Stimulated activated CD8-positive, alpha-beta memory T cell treated with anti-CD3 and anti-CD28 coated beads, Interleukin-12 subunit alpha, Interleukin-12 subunit beta, amount 100 ng/mL, for 24 hours (primary cell): Measurements from ENCODE around the gene DNHD1.

Experiments used
- DNase-seq: peaks from one replicate; pipeline ENCODE4 v3.0.0-alpha.2; 2020; ENCODE audit errors: extremely low read depth

DNHD1 gene

GRCh38 chr11:6530848-6531247 is 33.8 kb downstream of the DNHD1 start:
- no peak for DNase-seq

- DNase-seq: no peak
Observed at GRCh38 chr11:6531267-6531752, 34.2 kb downstream of the DNHD1 start.

DNA sequence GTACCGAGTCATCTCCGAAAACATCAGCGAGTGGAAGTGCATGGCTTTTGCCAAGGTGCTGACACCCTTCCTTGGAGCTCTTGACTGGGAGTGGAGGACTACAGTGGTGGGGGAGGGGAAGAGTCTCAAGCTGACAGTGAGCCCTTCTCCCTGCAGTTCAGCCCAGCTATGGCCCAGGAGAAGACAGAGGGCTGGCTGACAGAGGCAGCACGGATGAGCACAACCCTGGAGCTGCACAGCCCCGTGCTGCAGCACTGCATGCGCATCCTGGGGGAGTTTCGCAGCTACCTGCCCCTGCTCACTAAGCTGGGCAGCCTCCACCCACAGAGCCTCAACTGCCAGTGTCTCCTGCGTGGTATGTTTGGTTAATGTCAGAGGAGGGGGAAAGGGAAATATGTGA is 41.4 kb downstream of the DNHD1 start:
- no peak for DNase-seq

GRCh38 chr11:6538945-6539344 is 41.9 kb downstream of the DNHD1 start:
- no peak for DNase-seq

DNA sequence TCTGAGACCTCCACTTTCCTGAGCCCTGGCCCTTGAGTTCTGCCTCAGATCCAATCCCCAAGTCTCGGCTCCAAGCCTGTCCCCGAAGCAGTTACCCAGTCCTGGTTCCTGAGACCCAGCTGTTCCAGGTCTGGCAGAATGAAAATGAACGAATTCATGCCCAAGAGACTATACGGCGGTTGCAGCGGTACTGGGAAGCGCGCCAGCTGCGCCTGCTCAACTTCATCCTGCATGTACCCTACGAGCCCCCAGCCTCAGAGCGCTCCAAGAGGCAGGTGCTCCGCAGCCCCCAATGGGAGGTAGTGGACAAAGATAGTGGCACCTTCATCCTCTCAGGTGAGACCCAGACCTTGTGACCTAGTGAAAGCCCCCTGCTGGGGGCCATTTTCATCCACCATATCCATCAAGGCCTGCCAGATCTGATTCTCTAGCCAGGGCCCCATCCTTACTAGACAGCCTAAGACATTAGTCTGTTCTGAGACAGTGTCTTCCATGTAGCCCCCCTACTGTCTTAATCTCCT is 42.7 kb downstream of the DNHD1 start:
- no peak for DNase-seq

GRCh38 chr11:6541356-6541755 is 44.3 kb downstream of the DNHD1 start:
- no peak for DNase-seq

DNA sequence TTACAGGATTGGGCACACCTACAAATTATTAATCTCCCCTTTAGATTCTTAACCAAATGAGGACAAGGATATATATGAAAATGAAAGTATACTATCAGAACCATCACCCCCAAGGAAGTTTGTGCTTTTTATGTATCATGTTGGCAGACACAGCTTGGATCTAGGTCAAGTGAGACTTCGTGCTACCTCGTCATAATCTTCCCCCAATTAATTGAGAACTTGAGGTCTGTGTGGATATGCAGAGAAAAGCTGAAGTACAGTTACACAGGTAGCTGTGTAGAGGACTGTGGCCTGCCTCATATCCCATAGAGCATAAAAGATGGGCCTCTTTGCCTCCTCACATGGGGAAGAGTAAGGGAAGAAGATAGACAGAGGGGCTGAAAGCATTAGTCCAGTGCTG is 45.6 kb downstream of the DNHD1 start:
- no peak for DNase-seq

GRCh38 chr11:6544921-6545850 is 48.1 kb downstream of the DNHD1 start:
- DNase-seq: no peak

GRCh38 chr11:6545917-6546605 is 49.0 kb downstream of the DNHD1 start:
- no peak for DNase-seq

- DNase-seq: no peak
Observed at GRCh38 chr11:6546735-6547134, 49.7 kb downstream of the DNHD1 start.

DNA sequence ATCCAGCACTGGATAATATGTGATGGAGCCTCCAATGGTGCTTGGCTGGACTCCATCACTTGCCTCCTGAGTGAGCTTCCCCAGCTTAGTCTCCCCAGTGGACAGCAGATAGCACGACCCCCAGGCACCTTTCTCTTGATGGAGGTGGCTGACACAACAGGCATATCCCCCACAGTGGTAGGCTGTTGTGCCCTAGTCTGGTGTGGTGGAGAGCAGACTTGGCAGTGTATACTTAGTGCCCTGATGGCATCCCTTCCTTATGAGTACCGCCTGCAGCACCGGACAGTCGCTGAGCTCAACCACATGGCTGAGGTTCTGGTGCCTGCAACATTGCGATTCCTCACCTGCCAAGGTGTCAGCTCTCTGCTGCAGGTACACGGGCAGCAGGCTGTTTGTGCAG is 50.1 kb downstream of the DNHD1 start:
- no peak for DNase-seq

- DNase-seq: no peak
Observed at GRCh38 chr11:6548121-6548520, 51.0 kb downstream of the DNHD1 start.

DNA sequence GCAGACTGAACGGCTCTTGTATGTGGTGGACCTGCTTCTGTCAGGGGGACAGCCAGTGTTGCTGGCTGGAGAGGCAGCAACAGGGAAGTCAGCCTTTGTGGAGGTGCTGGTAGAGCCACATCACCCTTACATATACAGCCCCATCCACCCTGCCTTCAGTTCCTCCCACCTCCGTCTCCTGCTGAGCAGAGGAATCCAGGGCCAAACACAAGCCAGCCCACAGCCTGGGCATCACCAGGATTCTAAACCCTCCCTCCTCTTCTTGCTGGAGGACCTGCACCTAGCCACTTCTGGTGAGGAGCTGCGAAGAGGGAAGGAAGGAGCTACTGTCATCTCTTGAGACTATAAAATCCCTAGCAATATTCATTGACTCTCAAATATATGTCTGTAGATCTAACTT is 51.6 kb downstream of the DNHD1 start:
- DNase-seq: no peak

DNA sequence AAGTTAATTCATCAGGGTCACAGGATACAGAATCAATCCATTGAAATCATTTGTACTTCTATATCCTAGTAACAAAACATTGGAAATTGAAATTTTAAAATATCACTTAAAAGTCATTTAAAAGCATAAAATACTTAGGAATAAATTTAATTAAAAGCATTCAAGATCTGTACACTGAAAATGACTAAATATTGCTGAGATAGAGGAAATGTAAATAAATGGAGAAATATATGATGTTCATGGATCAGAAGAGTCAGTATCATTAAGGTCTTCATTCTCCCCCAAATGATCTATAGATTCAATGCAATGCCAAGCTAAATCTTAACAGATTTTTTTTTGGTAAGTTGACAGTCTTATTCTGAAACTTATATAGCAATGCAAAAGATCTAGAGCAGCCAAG is 56.6 kb downstream of the DNHD1 start:
- no peak for DNase-seq

GRCh38 chr11:6554828-6555706 is 58.0 kb downstream of the DNHD1 start:
- no peak for DNase-seq

GRCh38 chr11:6556139-6556949 is 59.3 kb downstream of the DNHD1 start:
- DNase-seq: no peak

- DNase-seq: no peak
Observed at GRCh38 chr11:6557063-6557462, 60.0 kb downstream of the DNHD1 start.

- DNase-seq: no peak
Observed at GRCh38 chr11:6557761-6558674, 60.9 kb downstream of the DNHD1 start.

- DNase-seq: no peak
Observed at GRCh38 chr11:6559369-6559768, 62.3 kb downstream of the DNHD1 start.

GRCh38 chr11:6561288-6561687 is 64.2 kb downstream of the DNHD1 start:
- DNase-seq: no peak
